C1 segment of cervical spinal cord (tissue), 14 donors: ENCODE data around the gene FRG2B.
"Not testable (repeated sequence)": the region's sequence is repeated elsewhere in the genome, so short reads cannot be mapped to it uniquely, and the experiment has no call there.

Source experiments
- DNase-seq, 14 donors: peaks; one replicate each; lab custom pipeline; 2025; lab: John Stamatoyannopoulos, UW

Gene FRG2B

DNA sequence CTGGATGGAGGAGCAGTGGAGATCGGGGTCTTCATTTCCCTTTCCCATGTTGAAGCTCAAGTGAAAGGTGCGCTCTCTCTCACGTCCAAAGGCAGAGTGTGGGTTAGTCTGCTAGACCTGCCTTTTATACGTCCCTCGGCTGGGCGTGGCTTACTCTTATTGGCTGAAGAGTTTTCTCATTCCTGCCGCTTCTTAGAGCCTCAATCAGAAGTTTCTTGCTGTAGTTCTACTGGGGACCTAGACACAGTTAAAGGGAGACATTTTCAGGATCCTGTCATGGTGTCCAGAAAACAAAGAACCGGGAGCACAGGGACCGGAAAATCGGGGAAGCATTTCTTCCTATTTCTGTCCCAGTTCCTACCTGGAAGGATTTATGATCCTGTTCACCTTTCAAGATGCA, at the start of gene FRG2B:
TSS of gene FRG2B (minus strand) at position 101 of the 400 bp plus-strand sequence. CDS start at position 48, 53 bp downstream.
- not testable (repeated sequence) for DNase-seq

DNA sequence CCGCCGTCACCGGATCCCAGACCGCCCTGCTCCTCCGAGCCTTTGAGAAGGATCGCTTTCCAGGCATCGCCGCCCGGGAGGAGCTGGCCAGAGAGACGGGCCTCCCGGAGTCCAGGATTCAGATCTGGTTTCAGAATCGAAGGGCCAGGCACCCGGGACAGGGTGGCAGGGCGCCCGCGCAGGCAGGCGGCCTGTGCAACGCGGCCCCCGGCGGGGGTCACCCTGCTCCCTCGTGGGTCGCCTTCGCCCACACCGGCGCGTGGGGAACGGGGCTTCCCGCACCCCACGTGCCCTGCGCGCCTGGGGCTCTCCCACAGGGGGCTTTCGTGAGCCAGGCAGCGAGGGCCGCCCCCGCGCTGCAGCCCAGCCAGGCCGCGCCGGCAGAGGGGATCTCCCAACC, 40.9 kb upstream of the FRG2B start:
- DNase-seq = not testable (repeated sequence)

- DNase-seq = not testable (repeated sequence)
Measured at GRCh38 chr10:133663544-133664160, 37.1 kb upstream of the FRG2B start.

GRCh38 chr10:133661122-133661521, 34.5 kb upstream of the FRG2B start:
- not testable (repeated sequence) for DNase-seq

- DNase-seq = not testable (repeated sequence)
Measured at GRCh38 chr10:133660516-133660915, 33.9 kb upstream of the FRG2B start.

GRCh38 chr10:133657276-133657675, 30.7 kb upstream of the FRG2B start:
- not testable (repeated sequence) for DNase-seq

- not testable (repeated sequence) for DNase-seq
Measured at GRCh38 chr10:133648872-133649455, 22.4 kb upstream of the FRG2B start.

DNA sequence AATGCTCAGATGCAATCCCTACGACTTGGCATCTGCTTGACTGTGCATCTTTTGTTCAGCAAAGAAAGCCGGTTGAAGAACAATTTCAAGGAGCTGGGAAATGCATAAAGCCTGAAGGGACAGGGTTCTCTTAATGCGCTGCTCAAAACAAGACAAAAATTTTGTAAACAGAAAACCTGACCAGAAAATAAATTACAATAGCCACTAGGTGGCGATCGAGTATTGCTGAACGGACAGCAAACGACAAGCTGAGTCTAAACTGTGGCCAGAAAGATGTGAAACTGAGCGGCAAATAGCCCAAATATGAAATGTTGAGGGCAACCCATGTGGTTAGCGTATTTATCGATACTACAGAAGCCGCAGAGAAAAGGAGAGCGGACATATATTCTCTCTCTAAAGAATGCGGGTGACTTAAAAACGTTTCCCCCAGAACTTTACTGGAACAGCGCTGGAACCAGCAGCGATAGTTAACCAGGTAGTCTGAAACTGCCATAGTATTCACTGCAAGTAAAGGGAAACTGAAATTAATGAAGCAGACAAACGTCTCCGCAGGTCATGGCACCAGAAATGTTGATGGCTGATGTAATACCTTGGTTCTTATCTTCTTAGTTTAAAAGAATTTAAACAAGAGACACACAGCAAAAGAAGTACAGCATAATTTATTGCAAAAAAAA, 20.6 kb upstream of the FRG2B start:
- DNase-seq = not testable (repeated sequence)

DNA sequence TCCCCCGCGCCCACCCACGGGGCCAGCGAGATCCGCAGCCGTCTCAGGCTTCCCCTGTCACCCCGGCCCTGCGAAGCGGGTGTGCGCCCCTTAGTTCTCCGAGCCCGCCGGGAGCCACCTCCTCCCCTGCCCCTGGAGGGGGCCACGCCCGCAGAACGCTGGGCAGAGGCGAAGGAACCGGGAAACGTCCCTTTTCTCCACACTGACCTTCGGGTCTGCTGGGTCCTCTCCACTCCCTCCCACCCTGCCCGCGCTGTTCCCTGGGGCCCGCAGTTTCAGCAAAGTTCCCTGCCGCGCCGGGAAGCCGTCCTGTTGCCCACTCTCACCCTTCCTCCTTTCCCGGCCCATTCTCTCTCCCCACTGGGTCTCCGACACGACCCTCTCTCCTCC, 11.2 kb upstream of the FRG2B start:
- DNase-seq = not testable (repeated sequence)

- not testable (repeated sequence) for DNase-seq
Measured at GRCh38 chr10:133637202-133637845, 10.7 kb upstream of the FRG2B start.

GRCh38 chr10:133630723-133631249, 4.2 kb upstream of the FRG2B start:
- DNase-seq = not testable (repeated sequence)

DNA sequence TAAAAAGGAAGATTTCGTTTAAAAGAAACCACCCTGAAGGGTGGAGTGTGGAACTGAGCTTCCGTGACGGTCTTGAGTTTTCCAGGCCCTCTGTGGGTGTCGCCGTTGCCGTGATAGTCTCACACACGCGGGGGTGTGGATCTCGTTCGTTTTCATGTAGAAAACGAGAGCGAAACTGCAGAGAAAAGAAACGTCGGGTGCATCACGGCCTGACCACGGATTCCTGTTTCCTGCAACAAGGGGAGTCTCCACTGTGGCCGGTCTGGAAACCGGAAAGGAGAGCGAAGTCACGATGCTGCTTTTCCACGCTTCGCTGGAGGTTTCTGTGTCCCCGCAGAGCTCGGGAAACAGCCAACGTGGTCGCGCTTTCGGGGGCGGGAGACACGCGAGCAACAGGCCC, 4.1 kb downstream of the FRG2B start:
- DNase-seq = not testable (repeated sequence)

GRCh38 chr10:133618851-133619250, 7.7 kb downstream of the FRG2B start:
- DNase-seq = no peak

DNA sequence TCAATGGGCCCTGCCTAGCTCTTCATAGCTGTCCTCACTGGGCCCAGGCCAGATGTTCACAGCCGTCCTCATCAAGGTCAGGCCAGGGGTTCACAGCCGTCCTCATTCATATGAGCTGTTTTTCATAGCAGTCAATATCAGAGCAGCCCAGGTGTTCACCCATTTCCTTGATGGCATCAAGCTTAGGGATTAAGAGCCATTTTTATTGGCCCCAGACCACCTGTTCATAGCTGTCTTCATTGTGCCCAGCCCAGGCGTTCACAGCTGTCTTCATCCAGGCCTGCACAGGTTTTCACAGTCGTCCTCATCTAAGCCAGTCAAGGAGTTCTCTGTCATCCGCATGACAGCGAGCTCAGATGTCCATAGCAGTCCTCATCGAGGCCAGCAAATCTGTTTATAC, 9.4 kb downstream of the FRG2B start:
- DNase-seq = no peak

DNA sequence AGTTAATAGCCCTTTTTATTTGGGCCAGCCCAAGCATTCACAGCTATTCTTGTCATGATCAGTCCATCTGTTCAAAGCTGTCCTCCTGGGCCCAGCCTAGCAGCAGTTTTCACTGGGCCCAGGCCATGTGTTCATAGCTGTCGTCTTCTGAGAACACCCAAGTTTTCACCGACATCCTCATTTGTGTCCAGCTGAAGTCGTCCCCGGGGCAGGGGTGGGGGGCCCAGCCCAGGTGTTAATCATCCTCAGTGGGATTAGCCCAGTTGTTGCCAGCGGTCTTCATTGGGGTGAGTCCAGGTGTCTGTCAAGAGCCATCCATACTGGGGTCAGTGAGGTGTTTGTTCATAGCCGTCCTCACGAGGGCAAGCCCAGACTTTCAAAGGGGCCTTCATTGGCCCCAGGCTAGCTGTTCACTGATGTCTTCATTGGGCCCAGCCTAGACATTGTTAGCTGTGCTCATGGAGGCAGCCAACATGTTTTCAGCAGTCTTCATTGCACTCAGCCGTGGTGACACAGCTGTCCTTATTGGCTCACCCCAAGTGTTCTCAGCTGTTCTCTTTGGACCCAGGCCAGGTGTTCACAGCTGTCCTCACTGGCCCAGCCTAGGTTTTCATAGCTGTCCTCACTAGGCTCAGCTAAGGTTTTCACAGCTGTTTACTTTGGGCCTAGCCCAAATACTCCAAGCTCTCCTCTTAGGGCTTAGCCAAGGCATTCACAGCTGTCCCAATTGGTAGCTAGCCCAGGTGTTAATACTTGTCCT, 10.0 kb downstream of the FRG2B start:
- no peak for DNase-seq

GRCh38 chr10:133614830-133615580, 11.6 kb downstream of the FRG2B start:
- no peak for DNase-seq

GRCh38 chr10:133613699-133614098, 12.9 kb downstream of the FRG2B start:
- no peak for DNase-seq

DNA sequence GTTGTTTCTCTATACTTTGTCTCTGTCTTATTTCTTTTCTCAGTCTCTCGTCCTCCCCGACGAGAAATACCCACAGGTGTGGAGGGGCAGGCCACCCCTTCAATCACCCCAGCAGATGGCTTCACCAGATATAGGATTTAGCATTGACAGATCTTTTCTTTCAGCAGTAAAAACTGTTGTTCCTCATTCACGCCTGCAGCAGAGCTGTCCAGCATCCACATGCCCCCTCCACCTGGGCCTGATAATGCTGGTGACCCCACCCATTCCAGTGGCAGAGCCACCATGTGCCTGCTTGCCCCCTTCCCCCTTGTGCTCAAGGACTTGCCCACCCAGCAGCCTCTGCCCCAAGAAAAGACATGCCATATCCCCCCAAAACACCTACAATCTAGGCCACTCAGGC, 15.5 kb downstream of the FRG2B start:
- no peak for DNase-seq

DNA sequence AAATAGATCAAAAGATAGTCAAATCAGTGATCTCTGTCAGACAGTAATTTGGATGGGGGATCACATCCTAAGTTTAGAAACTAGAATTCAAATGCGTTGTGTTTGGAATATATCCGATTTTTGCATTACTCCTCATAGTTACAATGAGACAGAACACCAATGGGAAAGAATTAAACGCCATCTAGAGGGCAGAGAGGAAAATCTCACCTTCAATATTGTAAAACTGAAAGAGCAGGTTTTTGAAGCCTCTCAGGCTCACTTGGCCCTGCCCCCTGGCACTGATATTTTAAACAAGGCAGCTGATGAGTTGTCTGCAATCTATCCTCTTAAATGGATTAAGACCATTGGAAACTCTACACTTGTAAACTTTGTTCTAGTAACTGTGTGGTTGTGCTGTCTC, 17.7 kb downstream of the FRG2B start:
- peak in 1 of 14 donors; percentile 19 for DNase-seq

- not testable (repeated sequence) for DNase-seq
Measured at GRCh38 chr10:133603434-133603833, 23.2 kb downstream of the FRG2B start.

DNA sequence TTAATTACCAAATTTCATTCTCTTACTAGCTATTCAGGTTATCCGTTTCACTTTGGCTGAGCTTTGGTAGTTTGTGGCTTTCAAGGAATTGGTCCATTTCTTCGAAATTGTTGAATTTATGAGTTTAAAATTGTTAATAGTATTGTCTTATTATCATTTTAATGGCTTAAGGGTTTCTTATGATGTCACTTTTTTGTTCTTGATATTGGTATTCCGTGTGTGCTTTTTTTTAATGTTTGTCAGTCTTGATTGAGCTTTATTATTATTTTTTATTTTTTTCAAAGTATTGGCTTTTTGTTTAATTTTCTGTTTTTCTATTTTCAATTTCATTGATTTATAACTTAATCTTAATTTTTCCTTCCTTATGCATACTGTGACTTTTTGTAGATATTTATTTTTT, 25.9 kb downstream of the FRG2B start:
- no peak for DNase-seq
